ENCODE data around the gene ATXN7. TPM values are rescaled to one million over a fixed set of nuclear protein-coding genes. Genes with fewer than 3 reads are reported as not detected.

Gene ATXN7
- total and polyA plus RNA-seq, 2 of the 4 experiments (the other 2 are of a cell fraction): 8.6 to 13.6 TPM

DNA sequence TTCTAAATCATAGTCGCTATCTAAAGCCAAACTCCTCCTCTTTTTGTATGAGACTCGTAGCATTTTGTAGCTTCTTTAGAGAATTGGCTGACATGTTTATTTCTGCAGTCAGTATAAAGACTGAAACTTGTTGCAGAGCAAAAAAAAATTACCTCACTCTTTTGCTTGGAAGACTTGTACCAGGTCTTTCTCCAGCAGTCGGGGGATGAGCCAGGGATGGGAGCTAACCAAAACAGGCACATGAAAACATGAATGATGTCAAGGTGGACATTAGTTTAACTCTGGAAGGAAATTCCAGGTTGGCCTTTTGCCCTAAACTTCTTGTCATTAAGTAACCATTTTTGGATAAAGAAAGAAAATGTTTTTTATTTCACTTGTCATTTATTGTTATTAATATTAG, 95.5 kb downstream of the ATXN7 start:
- Histone ChIP-seq H4K91ac (ENCODE audit: insufficient read depth, low read depth, low read length) (no peak overlapping the region), H2BK120ac (ENCODE audit: low read depth, low read length) (no peak overlapping the region), H2AK5ac (ENCODE audit: low read depth, low read length) (no peak overlapping the region), H3K36me3 (ENCODE audit: control insufficient read depth, insufficient read depth, low read length) (peaks cover 10% of the 10 kb centered on the region), H3K56ac (ENCODE audit: extremely low read depth, insufficient read depth, low read length) (no peak overlapping the region), H2BK5ac (ENCODE audit: low read depth, low read length, poor library complexity, severe bottlenecking) (no peak overlapping the region), H3K18ac (ENCODE audit: low read depth, low read length) (no peak overlapping the region), H3K4me1 (ENCODE audit: control insufficient read depth, insufficient read depth, low read length) (peaks cover 5% of the 10 kb centered on the region), H3K9ac (ENCODE audit: low read depth, low read length) (no peak overlapping the region), H3K27me3 (ENCODE audit: control insufficient read depth, insufficient read depth, low read length) (no peaks in the 10 kb centered on the region), H4K8ac (ENCODE audit: low read depth in 2 of 2, low read length in 2 of 2) (no peak overlapping the region), H4K5ac (ENCODE audit: low read depth, low read length) (no peak overlapping the region), H2AK9ac (replicated peaks; ENCODE audit: low read depth, low read length, poor library complexity) (no peak overlapping the region), H3K4me3 (ENCODE audit: insufficient read depth, low read depth, low read length) (no peak overlapping the region), H2BK20ac (ENCODE audit: low read depth, low read length) (no peak overlapping the region), H3K9me1 (ENCODE audit: insufficient read depth, low read length) (peaks cover 2% of the 10 kb centered on the region), H3K79me1 (ENCODE audit: low read depth in 1 of 2, low read length in 2 of 2) (peaks cover 27 to 51% of the 10 kb centered on the region in 2 experiments), H3K4ac (ENCODE audit: low read depth, low read length) (no peak overlapping the region), H2BK15ac (ENCODE audit: low read depth, low read length) (no peak overlapping the region), H3K4me2 (ENCODE audit: low read depth, low read length) (no peak overlapping the region), H4K20me1 (ENCODE audit: insufficient read depth, low read length) (peaks cover 13% of the 10 kb centered on the region; the same call in 1 of the 2 replicates), H3K9me3 (ENCODE audit: control insufficient read depth, insufficient read depth, low read length) (no peaks in the 10 kb centered on the region), H3K23ac (ENCODE audit: low read depth, low read length) (no peak overlapping the region), H3K14ac (replicated peaks; ENCODE audit: low read depth, low read length) (no peak overlapping the region), H2AFZ (replicated peaks; ENCODE audit: low read length, poor library complexity) (no peak overlapping the region), H3K27ac (ENCODE audit: insufficient read depth, low read length) (no peak overlapping the region)
- DNase-seq (no peak), ATAC-seq (ENCODE audit: low read depth) (no peak)
- ChIA-PET POLR2A (ENCODE audit: unreplicated experiment) (no interaction called here), CTCF (interaction anchor here (0.6 kb wide), 1 partner anchor 470 kb away, joined by 3 read pairs; no protein-coding TSS in a partner anchor)
- 100% methylated on average over 1 of the region's 3 CpGs; no CpG with 5 or more reads in 1 of the 2 experiments for WGBS, 2 experiments (ENCODE audit: extremely low coverage in 2 of 2, insufficient read length in 1 of 2)
- dilution Hi-C loops (cut with HindIII; ENCODE audit: low sequenced_read_pairs, unreplicated experiment): no loop called here
- intact Hi-C loops (cut with micrococcal nuclease): no loop called here
- in situ Hi-C loops (cut with MboI; ENCODE audit: low sequenced_read_pairs): no loop called here
- no TSS peak for BruUV-seq (replicated peaks)
- TF ChIP-seq MXI1 (IDR thresholded peaks at IDR 0.05; ENCODE audit: borderline replicate concordance, low read depth, low read length): no peak
- TF ChIP-seq RFX5 (IDR thresholded peaks at IDR 0.05; ENCODE audit: low read depth, low read length): no peak
- no peak for TF ChIP-seq CEBPB (IDR thresholded peaks at IDR 0.05; ENCODE audit: low read depth, low read length)
- no peak for TF ChIP-seq POLR2A (IDR thresholded peaks at IDR 0.05; ENCODE audit: low read depth, low read length)
- TF ChIP-seq MAZ (IDR thresholded peaks at IDR 0.05; ENCODE audit: borderline replicate concordance, low read depth, low read length): no peak
- no peak for TF ChIP-seq MAFK (IDR thresholded peaks at IDR 0.05; ENCODE audit: low read depth, low read length)
